M059J (cell line): Measurements from ENCODE around the gene NFATC2. TPM values are rescaled to one million over a fixed set of nuclear protein-coding genes. Genes with fewer than 3 reads are reported as not detected.
"Not testable (repeated sequence)": the region's sequence is repeated elsewhere in the genome, so short reads cannot be mapped to it uniquely, and the experiment has no call there.

Experiments
- DNase-seq: peaks from one replicate; pipeline ENCODE4 v3.0.0-alpha.2; 2012; ENCODE audit warnings: low read depth
- total RNA-seq: library from RNA; depleted of rRNA; stranded (reverse); fragments of >200 nt; shearing (Covaris generic); gene quantifications from 2 replicates; pipeline ENCODE4 v1.2.3, GENCODE V29; 2014

The NFATC2 gene
- total RNA-seq, 1 experiment from 2014 or later = 0.25 TPM

GRCh38 chr20:51495291-51495690 lies 47.2 kb downstream of the NFATC2 start:
- DNase-seq = no peak

GRCh38 chr20:51494241-51495110 lies 48.0 kb downstream of the NFATC2 start:
- no peak for DNase-seq

- no peak for DNase-seq
Measured at GRCh38 chr20:51493346-51493791, 49.1 kb downstream of the NFATC2 start.

- no peak for DNase-seq
Measured at GRCh38 chr20:51492167-51493092, 50.1 kb downstream of the NFATC2 start.

- no peak for DNase-seq
Measured at GRCh38 chr20:51491393-51491792, 51.1 kb downstream of the NFATC2 start.

GRCh38 chr20:51490635-51491034 lies 51.9 kb downstream of the NFATC2 start:
- no peak for DNase-seq

- DNase-seq = no peak
Measured at GRCh38 chr20:51489611-51490010, 52.9 kb downstream of the NFATC2 start.

GRCh38 chr20:51488331-51488730 lies 54.2 kb downstream of the NFATC2 start:
- no peak for DNase-seq

GRCh38 chr20:51487565-51488268 lies 54.8 kb downstream of the NFATC2 start:
- peak; percentile 97 for DNase-seq

GRCh38 chr20:51487076-51487475 lies 55.4 kb downstream of the NFATC2 start:
- no peak for DNase-seq

GRCh38 chr20:51486197-51487005 lies 56.1 kb downstream of the NFATC2 start:
- DNase-seq = no peak

- DNase-seq = no peak
Measured at GRCh38 chr20:51484831-51485230, 57.7 kb downstream of the NFATC2 start.

GRCh38 chr20:51484141-51484815 lies 58.2 kb downstream of the NFATC2 start:
- no peak for DNase-seq

- no peak for DNase-seq
Measured at GRCh38 chr20:51482836-51483473, 59.6 kb downstream of the NFATC2 start.

- no peak for DNase-seq
Measured at GRCh38 chr20:51481341-51481914, 61.1 kb downstream of the NFATC2 start.

- no peak for DNase-seq
Measured at GRCh38 chr20:51480507-51481270, 61.8 kb downstream of the NFATC2 start.

GRCh38 chr20:51476106-51476505 lies 66.4 kb downstream of the NFATC2 start:
- DNase-seq = not testable (repeated sequence)

- no peak for DNase-seq
Measured at GRCh38 chr20:51473771-51474170, 68.7 kb downstream of the NFATC2 start.

GRCh38 chr20:51473256-51473655 lies 69.3 kb downstream of the NFATC2 start:
- no peak for DNase-seq
